K562 (cell line): ENCODE measurements around the gene ZNF12. TPM values are rescaled to one million over a fixed set of nuclear protein-coding genes. Genes with fewer than 3 reads are reported as not detected.

Experiments used
- BDP1 ChIP-seq: IDR thresholded peaks from 3 replicates; pipeline ENCODE4 v1.6.1; 2011; ENCODE audit not compliant: insufficient read length, insufficient read depth
- BRCA1 ChIP-seq, 2 experiments: fragments of 450-650 bp in 1 of 2; sonication (generic) in 1 of 2; formaldehyde crosslinking in 1 of 2; IDR thresholded peaks; 2 replicates each; pipeline versions ENCODE4 v1.5.0 to v1.6.1; 2017 to 2020; ENCODE audit warnings: mild to moderate bottlenecking in 1 of 2, missing genetic modification reagents in 1 of 2
- CHD2 ChIP-seq: IDR thresholded peaks from 2 replicates; pipeline ENCODE4 v1.6.1; 2011; ENCODE audit warnings: low read depth, low read length
- CREBBP ChIP-seq: IDR thresholded peaks from one replicate; pipeline ENCODE4 v1.6.1; 2012; ENCODE audit warnings: low read depth, mild to moderate bottlenecking, control low read depth, inconsistent platforms, low read length
- FIP1L1 ChIP-seq: fragments of 200-400 bp; formaldehyde crosslinking; IDR thresholded peaks from 2 replicates; pipeline ENCODE4 v1.6.1; 2018; ENCODE audit warnings: mild to moderate bottlenecking, low read depth, low read length; ENCODE audit not compliant: poor library complexity, severe bottlenecking
- MEF2D ChIP-seq: conservative IDR thresholded peaks from 2 replicates; pipeline ENCODE4 v1.6.1; 2016; ENCODE audit warnings: low read depth, missing genetic modification characterization, missing compliant biosample characterization
- PHTF2 ChIP-seq: fragments of 250-450 bp; sonication (Bioruptor Pico); IDR thresholded peaks from 2 replicates; pipeline ENCODE4 v1.5.0; 2021; ENCODE audit warnings: mild to moderate bottlenecking
- ZNF134 ChIP-seq: fragments of 250-450 bp; sonication (Bioruptor Pico); conservative IDR thresholded peaks from 2 replicates; pipeline ENCODE4 v1.4.0; 2020
- polyA plus RNA-seq, 8 experiments: library from polyadenylated mRNA; depleted of rRNA in 4 of 8; stranded (reverse) in 5 of 8; unstranded in 3 of 8; fragments of >200 nt; fragmentation: Nextera tagmentation in 2 of 8; fragmentation: Illumina TruSeq in 1 of 8; extraction: Ambion mirVana in 2 of 8; extraction: Trizol in 1 of 8; gene quantifications; 2 replicates each; pipeline versions ENCODE4 v1.2.1 to v1.2.3, GENCODE V29; 2011 to 2014; ENCODE audit warnings: inconsistent platforms in 1 of 8, missing spikeins in 1 of 8
- total RNA-seq, 7 experiments: library from RNA; depleted of rRNA in 6 of 7; stranded (reverse); fragments of >200 nt in 6 of 7; fragmentation: Illumina TruSeq in 2 of 7; extraction: Trizol in 2 of 7; gene quantifications; 2 replicates each; pipeline versions ENCODE4 v1.2.1 to v1.2.3, GENCODE V29; 2011 to 2021; ENCODE audit warnings: low replicate concordance in 1 of 7
- TF ChIP-seq, protein P1 (sequence below): fragments of 200-800 bp; sonication (Bioruptor generic); IDR thresholded peaks from 2 replicates; pipeline ENCODE4 v1.6.1; 2016; ENCODE audit warnings: missing genetic modification characterization, missing compliant biosample characterization
- TF ChIP-seq, protein P2 (sequence below): IDR thresholded peaks from 2 replicates; pipeline ENCODE4 v1.6.1; 2016; ENCODE audit warnings: missing genetic modification characterization, missing compliant biosample characterization
- TF ChIP-seq, protein P3 (sequence below): fragments of 250-450 bp; sonication (Bioruptor Pico); IDR thresholded peaks from 2 replicates; pipeline ENCODE4 v1.8.0; 2021; ENCODE audit warnings: moderate library complexity, mild to moderate bottlenecking, inconsistent platforms
- TF ChIP-seq, protein P4 (sequence below): sonication (generic); formaldehyde crosslinking; IDR thresholded peaks from 2 replicates; pipeline ENCODE4 v1.8.0; 2023; ENCODE audit warnings: missing genetic modification reagents, mild to moderate bottlenecking, borderline replicate concordance

The ZNF12 gene
- total and polyA plus RNA-seq, 9 of the 15 experiments (the other 6 are each of a cell fraction or from before 2014, with no cell fraction given) = 5.8 to 32.3 (median 18.9) TPM

DNA sequence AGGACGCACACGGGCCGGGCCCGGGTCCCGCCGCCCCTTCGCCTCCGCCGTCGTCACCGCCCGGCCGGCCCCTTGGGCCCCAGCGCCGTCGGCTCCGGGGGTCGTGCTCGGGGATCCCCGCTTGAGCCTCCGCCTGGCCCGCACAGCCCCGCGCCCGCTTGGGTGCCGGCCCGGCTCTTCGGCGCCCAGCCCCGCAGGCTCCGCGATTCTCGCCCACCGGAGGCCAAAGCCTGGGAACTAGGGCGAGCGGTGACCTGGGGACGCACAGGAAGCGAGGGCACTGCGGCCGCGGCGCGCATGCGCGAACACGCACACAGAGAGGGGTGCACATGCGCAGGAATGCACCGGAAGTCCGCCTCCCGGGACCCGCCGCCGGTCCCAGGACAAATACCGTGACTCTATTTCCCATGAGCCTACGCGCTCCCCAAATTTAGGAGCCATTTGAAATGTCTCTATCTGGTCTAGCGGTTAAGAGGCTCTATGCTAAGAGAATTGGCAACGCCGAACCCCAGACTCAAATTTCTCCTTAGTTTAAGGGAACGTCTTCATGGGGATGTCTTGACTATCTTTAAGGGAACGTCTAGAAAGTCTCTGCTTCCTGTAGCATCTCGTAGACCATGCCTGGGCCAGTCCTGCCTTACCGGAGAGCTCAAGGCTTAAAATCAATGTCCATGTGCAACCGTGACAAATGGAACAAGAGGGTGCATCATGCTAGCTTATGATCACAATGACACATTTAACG lies at the start of gene ZNF12 (continued):
- TF ChIP-seq, protein P1, sequence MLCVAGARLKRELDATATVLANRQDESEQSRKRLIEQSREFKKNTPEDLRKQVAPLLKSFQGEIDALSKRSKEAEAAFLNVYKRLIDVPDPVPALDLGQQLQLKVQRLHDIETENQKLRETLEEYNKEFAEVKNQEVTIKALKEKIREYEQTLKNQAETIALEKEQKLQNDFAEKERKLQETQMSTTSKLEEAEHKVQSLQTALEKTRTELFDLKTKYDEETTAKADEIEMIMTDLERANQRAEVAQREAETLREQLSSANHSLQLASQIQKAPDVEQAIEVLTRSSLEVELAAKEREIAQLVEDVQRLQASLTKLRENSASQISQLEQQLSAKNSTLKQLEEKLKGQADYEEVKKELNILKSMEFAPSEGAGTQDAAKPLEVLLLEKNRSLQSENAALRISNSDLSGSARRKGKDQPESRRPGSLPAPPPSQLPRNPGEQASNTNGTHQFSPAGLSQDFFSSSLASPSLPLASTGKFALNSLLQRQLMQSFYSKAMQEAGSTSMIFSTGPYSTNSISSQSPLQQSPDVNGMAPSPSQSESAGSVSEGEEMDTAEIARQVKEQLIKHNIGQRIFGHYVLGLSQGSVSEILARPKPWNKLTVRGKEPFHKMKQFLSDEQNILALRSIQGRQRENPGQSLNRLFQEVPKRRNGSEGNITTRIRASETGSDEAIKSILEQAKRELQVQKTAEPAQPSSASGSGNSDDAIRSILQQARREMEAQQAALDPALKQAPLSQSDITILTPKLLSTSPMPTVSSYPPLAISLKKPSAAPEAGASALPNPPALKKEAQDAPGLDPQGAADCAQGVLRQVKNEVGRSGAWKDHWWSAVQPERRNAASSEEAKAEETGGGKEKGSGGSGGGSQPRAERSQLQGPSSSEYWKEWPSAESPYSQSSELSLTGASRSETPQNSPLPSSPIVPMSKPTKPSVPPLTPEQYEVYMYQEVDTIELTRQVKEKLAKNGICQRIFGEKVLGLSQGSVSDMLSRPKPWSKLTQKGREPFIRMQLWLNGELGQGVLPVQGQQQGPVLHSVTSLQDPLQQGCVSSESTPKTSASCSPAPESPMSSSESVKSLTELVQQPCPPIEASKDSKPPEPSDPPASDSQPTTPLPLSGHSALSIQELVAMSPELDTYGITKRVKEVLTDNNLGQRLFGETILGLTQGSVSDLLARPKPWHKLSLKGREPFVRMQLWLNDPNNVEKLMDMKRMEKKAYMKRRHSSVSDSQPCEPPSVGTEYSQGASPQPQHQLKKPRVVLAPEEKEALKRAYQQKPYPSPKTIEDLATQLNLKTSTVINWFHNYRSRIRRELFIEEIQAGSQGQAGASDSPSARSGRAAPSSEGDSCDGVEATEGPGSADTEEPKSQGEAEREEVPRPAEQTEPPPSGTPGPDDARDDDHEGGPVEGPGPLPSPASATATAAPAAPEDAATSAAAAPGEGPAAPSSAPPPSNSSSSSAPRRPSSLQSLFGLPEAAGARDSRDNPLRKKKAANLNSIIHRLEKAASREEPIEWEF (CRISPR knock-in tag) = no peak
- TF ChIP-seq CHD2 = peak; percentile 85
- TF ChIP-seq, protein P2, sequence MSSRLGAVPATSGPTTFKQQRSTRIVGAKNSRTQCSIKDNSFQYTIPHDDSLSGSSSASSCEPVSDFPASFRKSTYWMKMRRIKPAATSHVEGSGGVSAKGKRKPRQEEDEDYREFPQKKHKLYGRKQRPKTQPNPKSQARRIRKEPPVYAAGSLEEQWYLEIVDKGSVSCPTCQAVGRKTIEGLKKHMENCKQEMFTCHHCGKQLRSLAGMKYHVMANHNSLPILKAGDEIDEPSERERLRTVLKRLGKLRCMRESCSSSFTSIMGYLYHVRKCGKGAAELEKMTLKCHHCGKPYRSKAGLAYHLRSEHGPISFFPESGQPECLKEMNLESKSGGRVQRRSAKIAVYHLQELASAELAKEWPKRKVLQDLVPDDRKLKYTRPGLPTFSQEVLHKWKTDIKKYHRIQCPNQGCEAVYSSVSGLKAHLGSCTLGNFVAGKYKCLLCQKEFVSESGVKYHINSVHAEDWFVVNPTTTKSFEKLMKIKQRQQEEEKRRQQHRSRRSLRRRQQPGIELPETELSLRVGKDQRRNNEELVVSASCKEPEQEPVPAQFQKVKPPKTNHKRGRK (tag) = no peak
- 0 out of 2 replicates have a peak, but pooled peaks have one; percentile 50 for TF ChIP-seq MEF2D
- no peak for TF ChIP-seq BDP1
- TF ChIP-seq FIP1L1 = peak; percentile 52
- TF ChIP-seq ZNF134 (CRISPR knock-in tag) = no peak
- no peak for TF ChIP-seq PHTF2 (CRISPR knock-in tag)
- no peak for TF ChIP-seq CREBBP
- TF ChIP-seq BRCA1 (IDR thresholded peaks at IDR 0.05) = no peak
- no peak for TF ChIP-seq BRCA1 (CRISPR knock-in tag; IDR thresholded peaks at IDR 0.05)
- TF ChIP-seq, protein P3, sequence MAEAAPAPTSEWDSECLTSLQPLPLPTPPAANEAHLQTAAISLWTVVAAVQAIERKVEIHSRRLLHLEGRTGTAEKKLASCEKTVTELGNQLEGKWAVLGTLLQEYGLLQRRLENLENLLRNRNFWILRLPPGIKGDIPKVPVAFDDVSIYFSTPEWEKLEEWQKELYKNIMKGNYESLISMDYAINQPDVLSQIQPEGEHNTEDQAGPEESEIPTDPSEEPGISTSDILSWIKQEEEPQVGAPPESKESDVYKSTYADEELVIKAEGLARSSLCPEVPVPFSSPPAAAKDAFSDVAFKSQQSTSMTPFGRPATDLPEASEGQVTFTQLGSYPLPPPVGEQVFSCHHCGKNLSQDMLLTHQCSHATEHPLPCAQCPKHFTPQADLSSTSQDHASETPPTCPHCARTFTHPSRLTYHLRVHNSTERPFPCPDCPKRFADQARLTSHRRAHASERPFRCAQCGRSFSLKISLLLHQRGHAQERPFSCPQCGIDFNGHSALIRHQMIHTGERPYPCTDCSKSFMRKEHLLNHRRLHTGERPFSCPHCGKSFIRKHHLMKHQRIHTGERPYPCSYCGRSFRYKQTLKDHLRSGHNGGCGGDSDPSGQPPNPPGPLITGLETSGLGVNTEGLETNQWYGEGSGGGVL (CRISPR knock-in tag) = no peak
- TF ChIP-seq, protein P4, sequence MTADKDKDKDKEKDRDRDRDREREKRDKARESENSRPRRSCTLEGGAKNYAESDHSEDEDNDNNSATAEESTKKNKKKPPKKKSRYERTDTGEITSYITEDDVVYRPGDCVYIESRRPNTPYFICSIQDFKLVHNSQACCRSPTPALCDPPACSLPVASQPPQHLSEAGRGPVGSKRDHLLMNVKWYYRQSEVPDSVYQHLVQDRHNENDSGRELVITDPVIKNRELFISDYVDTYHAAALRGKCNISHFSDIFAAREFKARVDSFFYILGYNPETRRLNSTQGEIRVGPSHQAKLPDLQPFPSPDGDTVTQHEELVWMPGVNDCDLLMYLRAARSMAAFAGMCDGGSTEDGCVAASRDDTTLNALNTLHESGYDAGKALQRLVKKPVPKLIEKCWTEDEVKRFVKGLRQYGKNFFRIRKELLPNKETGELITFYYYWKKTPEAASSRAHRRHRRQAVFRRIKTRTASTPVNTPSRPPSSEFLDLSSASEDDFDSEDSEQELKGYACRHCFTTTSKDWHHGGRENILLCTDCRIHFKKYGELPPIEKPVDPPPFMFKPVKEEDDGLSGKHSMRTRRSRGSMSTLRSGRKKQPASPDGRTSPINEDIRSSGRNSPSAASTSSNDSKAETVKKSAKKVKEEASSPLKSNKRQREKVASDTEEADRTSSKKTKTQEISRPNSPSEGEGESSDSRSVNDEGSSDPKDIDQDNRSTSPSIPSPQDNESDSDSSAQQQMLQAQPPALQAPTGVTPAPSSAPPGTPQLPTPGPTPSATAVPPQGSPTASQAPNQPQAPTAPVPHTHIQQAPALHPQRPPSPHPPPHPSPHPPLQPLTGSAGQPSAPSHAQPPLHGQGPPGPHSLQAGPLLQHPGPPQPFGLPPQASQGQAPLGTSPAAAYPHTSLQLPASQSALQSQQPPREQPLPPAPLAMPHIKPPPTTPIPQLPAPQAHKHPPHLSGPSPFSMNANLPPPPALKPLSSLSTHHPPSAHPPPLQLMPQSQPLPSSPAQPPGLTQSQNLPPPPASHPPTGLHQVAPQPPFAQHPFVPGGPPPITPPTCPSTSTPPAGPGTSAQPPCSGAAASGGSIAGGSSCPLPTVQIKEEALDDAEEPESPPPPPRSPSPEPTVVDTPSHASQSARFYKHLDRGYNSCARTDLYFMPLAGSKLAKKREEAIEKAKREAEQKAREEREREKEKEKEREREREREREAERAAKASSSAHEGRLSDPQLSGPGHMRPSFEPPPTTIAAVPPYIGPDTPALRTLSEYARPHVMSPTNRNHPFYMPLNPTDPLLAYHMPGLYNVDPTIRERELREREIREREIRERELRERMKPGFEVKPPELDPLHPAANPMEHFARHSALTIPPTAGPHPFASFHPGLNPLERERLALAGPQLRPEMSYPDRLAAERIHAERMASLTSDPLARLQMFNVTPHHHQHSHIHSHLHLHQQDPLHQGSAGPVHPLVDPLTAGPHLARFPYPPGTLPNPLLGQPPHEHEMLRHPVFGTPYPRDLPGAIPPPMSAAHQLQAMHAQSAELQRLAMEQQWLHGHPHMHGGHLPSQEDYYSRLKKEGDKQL (CRISPR knock-in tag) = no peak
